ENCODE results near the gene DCAF16.
A peak's percentile ranks its signal among the peaks of the same experiment; 100 is the strongest.

Gene DCAF16

GRCh38 chr4:17823871-17824669, 13.5 kb upstream of the DCAF16 start (continued):
- TF ChIP-seq OVOL3 (tag by site-specific recombination; IDR thresholded peaks at IDR 0.05) = no peak

- Histone ChIP-seq H3K9me3 (ENCODE audit: control insufficient read depth, insufficient read depth, low read depth, low read length) (no peaks in the 10 kb centered on the region), H3K36me3 (ENCODE audit: control insufficient read depth in 2 of 2, insufficient read depth in 1 of 2, low read length in 2 of 2) (peaks cover 19 to 72% of the 10 kb centered on the region in 2 experiments), H3K4me3 (ENCODE audit: low read depth, low read length) (no peak overlapping the region), H3K27ac (ENCODE audit: extremely low read depth, low read depth, low read length) (no peak overlapping the region), H3K4me1 (ENCODE audit: control insufficient read depth, insufficient read depth, low read length) (no peaks in the 10 kb centered on the region)
- POLR2A ChIA-PET = no interaction called here
- CTCF ChIA-PET = interaction anchor here (0.6 to 1.5 kb wide), 11 partner anchors 10 to 750 kb away, joined by 3 to 6 read pairs (median 3); no protein-coding TSS in a partner anchor
- no peak for TF ChIP-seq ZNF302 (tag by site-specific recombination; IDR thresholded peaks at IDR 0.05; ENCODE audit: low read depth)
- TF ChIP-seq ZNF654 (tag by site-specific recombination; IDR thresholded peaks at IDR 0.05; ENCODE audit: low read depth) = peak; percentile 17; the same call in 1 of the 2 replicates
These were observed 6.5 kb upstream of the DCAF16 start for GRCh38 chr4:17817027-17817426.

GRCh38 chr4:17816142-17816541, 5.6 kb upstream of the DCAF16 start:
- ChIA-PET POLR2A (no interaction called here), CTCF (interaction anchor here (0.6 to 1.5 kb wide), 8 partner anchors 11 to 728 kb away, joined by 3 to 6 read pairs (median 3); no protein-coding TSS in a partner anchor)
- Histone ChIP-seq H3K4me3 (ENCODE audit: low read depth, low read length) (no peak overlapping the region), H3K36me3 (ENCODE audit: control insufficient read depth in 2 of 2, insufficient read depth in 1 of 2, low read length in 2 of 2) (peaks cover 14 to 65% of the 10 kb centered on the region in 2 experiments), H3K27ac (ENCODE audit: extremely low read depth, low read depth, low read length) (no peak overlapping the region), H3K9me3 (ENCODE audit: control insufficient read depth, insufficient read depth, low read depth, low read length) (no peaks in the 10 kb centered on the region), H3K4me1 (ENCODE audit: control insufficient read depth, insufficient read depth, low read length) (no peaks in the 10 kb centered on the region)
- TF ChIP-seq ZNF670 (tag by site-specific recombination; IDR thresholded peaks at IDR 0.05; ENCODE audit: low read depth) = no peak
- no peak for TF ChIP-seq OSR2 (tag by site-specific recombination; IDR thresholded peaks at IDR 0.05)
- no peak for TF ChIP-seq TCF7L2 (IDR thresholded peaks at IDR 0.05; ENCODE audit: borderline replicate concordance, low read depth, low read length)
- TF ChIP-seq SP3 (tag by site-specific recombination; IDR thresholded peaks at IDR 0.05) = no peak
- TF ChIP-seq ZNF571 (tag by site-specific recombination; IDR thresholded peaks at IDR 0.05) = no peak
- no peak for TF ChIP-seq MEIS1 (CRISPR knock-in tag; IDR thresholded peaks at IDR 0.05; ENCODE audit: borderline replicate concordance)

GRCh38 chr4:17814140-17814539, 3.6 kb upstream of the DCAF16 start:
- no peak overlapping the region for H3K27ac ChIP-seq (ENCODE audit: extremely low read depth, low read depth, low read length)
- POLR2A ChIA-PET = no interaction called here

More at GRCh38 chr4:17814140-17814539, 3.6 kb upstream of the DCAF16 start:
- Histone ChIP-seq H3K4me1 (ENCODE audit: control insufficient read depth, insufficient read depth, low read length) (no peaks in the 10 kb centered on the region), H3K4me3 (ENCODE audit: low read depth, low read length) (no peak overlapping the region), H3K36me3 (ENCODE audit: control insufficient read depth in 2 of 2, insufficient read depth in 1 of 2, low read length in 2 of 2) (peaks cover 12 to 56% of the 10 kb centered on the region in 2 experiments), H3K9me3 (ENCODE audit: control insufficient read depth, insufficient read depth, low read depth, low read length) (no peaks in the 10 kb centered on the region)
- TF ChIP-seq ZBTB1 (tag by site-specific recombination; IDR thresholded peaks at IDR 0.05) (no peak), ZNF488 (tag by site-specific recombination; IDR thresholded peaks at IDR 0.05) (no peak), GLI2 (tag by site-specific recombination; IDR thresholded peaks at IDR 0.05; ENCODE audit: borderline replicate concordance, low read depth) (no peak), REST (tag by site-specific recombination; IDR thresholded peaks at IDR 0.05) (no peak), ZNF280C (tag by site-specific recombination; IDR thresholded peaks at IDR 0.05) (no peak), ZNF391 (tag by site-specific recombination; IDR thresholded peaks at IDR 0.05; ENCODE audit: borderline replicate concordance, low read depth) (no peak), PRDM4 (tag by site-specific recombination; IDR thresholded peaks at IDR 0.05) (no peak)
- CTCF ChIA-PET = no interaction called here
